Measurements from ENCODE around the gene SLC34A1.

DNA sequence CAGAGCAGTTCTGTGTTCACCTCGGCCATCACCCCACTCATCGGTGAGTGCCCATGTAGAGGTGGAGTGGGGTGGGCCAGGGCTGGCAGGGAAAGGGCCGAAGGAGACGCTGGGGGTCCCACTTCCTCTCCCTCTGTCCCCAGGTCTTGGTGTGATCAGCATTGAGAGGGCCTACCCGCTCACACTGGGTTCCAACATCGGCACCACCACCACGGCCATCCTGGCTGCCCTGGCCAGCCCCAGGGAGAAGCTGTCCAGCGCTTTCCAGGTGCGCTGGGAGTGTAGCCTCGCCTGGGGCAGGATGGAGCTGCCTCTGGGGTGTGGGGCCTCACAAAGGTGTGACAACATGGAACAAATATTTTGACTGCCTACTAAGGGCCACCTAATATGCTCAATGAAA lies 12.6 kb downstream of the SLC34A1 start:
- TF ChIP-seq POLR2A (IDR thresholded peaks at IDR 0.05; ENCODE audit: low read depth, low read length) (no peak), POLR2AphosphoS5 (IDR thresholded peaks at IDR 0.05; ENCODE audit: low read depth, low read length) (no peak), TAF1 (IDR thresholded peaks at IDR 0.05; ENCODE audit: borderline replicate concordance, low read depth, low read length) (no peak)
